ENCODE results near the gene MTMR12. TPM values are rescaled to one million over a fixed set of nuclear protein-coding genes. Genes with fewer than 3 reads are reported as not detected.

The MTMR12 gene
- 10 to 100 TPM; 35.8 to 40.0 (median 38.1) TPM for total RNA-seq

- Histone ChIP-seq H3K4me3 (peak within 1 kb of the TSS; percentile 58 to 95 (median 84)), H3K27ac (peak within 1 kb of the TSS; percentile 92 to 98 (median 96)), H3K9me3 (no peaks in the 10 kb centered on the region), H3K36me3 (no peaks in the 10 kb centered on the region), H3K27me3 (no peaks in the 10 kb centered on the region), H3K4me1 (peaks cover 4 to 48% (median 22%) of the 10 kb centered on the region in 4 donors)
- TF ChIP-seq POLR2A (IDR thresholded peaks at IDR 0.05) (peak; percentile 86), EP300 (IDR thresholded peaks at IDR 0.05) (peak; percentile 45 to 92), CTCF (IDR thresholded peaks at IDR 0.05) (no peak)
- WGBS, 2 donors = 0 to 1% methylated on average over 9 to 32 of the region's 83 CpGs
- peak; percentile 99 for DNase-seq (ENCODE audit: low spot score in 2 of 2)
These were observed at the start of gene MTMR12 for GRCh38 chr5:32312595-32313332. Gene MTMR12, minus strand, starts transcription at chr5:32312939. Its CDS starts 101 bp downstream, at chr5:32312838.

- WGBS, 2 donors = 82 to 83% methylated on average over 4 of the region's 4 CpGs
- Histone ChIP-seq H3K27ac (no peak overlapping the region), H3K4me3 (no peak overlapping the region), H3K9me3 (no peaks in the 10 kb centered on the region), H3K4me1 (no peaks in the 10 kb centered on the region), H3K27me3 (no peaks in the 10 kb centered on the region), H3K36me3 (peaks cover 0 to 75% (median 10%) of the 10 kb centered on the region in 3 donors)
- TF ChIP-seq CTCF (IDR thresholded peaks at IDR 0.05) (no peak), POLR2A (IDR thresholded peaks at IDR 0.05) (no peak), EP300 (IDR thresholded peaks at IDR 0.05) (no peak)
- no peak for DNase-seq (ENCODE audit: low spot score in 2 of 2)
These were observed 49.8 kb upstream of the MTMR12 start for GRCh38 chr5:32362527-32362926.

GRCh38 chr5:32360906-32361305 lies 48.2 kb upstream of the MTMR12 start:
- no peaks in the 10 kb centered on the region for H3K4me1 ChIP-seq
- H3K4me3 ChIP-seq = no peak overlapping the region
- WGBS, 2 donors = 95 to 96% methylated on average over 4 of the region's 4 CpGs
- peaks cover 0 to 89% (median 17%) of the 10 kb centered on the region in 3 donors for H3K36me3 ChIP-seq
- no peaks in the 10 kb centered on the region for H3K27me3 ChIP-seq
- TF ChIP-seq POLR2A (IDR thresholded peaks at IDR 0.05) (no peak), EP300 (IDR thresholded peaks at IDR 0.05) (no peak), CTCF (IDR thresholded peaks at IDR 0.05) (no peak)
- no peak for DNase-seq (ENCODE audit: low spot score in 2 of 2)
- no peak overlapping the region for H3K27ac ChIP-seq
- H3K9me3 ChIP-seq = no peaks in the 10 kb centered on the region

- TF ChIP-seq CTCF (IDR thresholded peaks at IDR 0.05) (no peak), EP300 (IDR thresholded peaks at IDR 0.05) (no peak), POLR2A (IDR thresholded peaks at IDR 0.05) (no peak)
- H3K27me3 ChIP-seq = no peaks in the 10 kb centered on the region
These were observed 45.9 kb upstream of the MTMR12 start for GRCh38 chr5:32358611-32359010.

GRCh38 chr5:32357658-32358057 lies 44.9 kb upstream of the MTMR12 start:
- TF ChIP-seq EP300 (IDR thresholded peaks at IDR 0.05) (no peak), POLR2A (IDR thresholded peaks at IDR 0.05) (no peak), CTCF (IDR thresholded peaks at IDR 0.05) (no peak)
- Histone ChIP-seq H3K27me3 (no peaks in the 10 kb centered on the region), H3K36me3 (peaks cover 0 to 86% (median 6%) of the 10 kb centered on the region in 3 donors), H3K4me3 (no peak overlapping the region), H3K9me3 (no peaks in the 10 kb centered on the region), H3K27ac (no peak overlapping the region), H3K4me1 (no peaks in the 10 kb centered on the region)
- no peak for DNase-seq (ENCODE audit: low spot score in 2 of 2)

More at GRCh38 chr5:32358611-32359010, 45.9 kb upstream of the MTMR12 start:
- 84 to 87% methylated on average over 6 of the region's 6 CpGs for WGBS, 2 donors
- no peak for DNase-seq (ENCODE audit: low spot score in 2 of 2)
- Histone ChIP-seq H3K4me3 (no peak overlapping the region), H3K9me3 (no peaks in the 10 kb centered on the region), H3K27ac (no peak overlapping the region), H3K4me1 (no peaks in the 10 kb centered on the region), H3K36me3 (peaks cover 0 to 87% (median 13%) of the 10 kb centered on the region in 3 donors)
